GM18858 (cell line): ENCODE measurements around the gene PDZD8.
"Not testable (repeated sequence)": the region's sequence is repeated elsewhere in the genome, so short reads cannot be mapped to it uniquely, and the experiment has no call there.

Source experiments
- ATAC-seq: cut with Tn5 transposase; IDR thresholded peaks from one replicate; pipeline ENCODE4 v1.9.1; 2021; ENCODE audit not compliant: unreplicated experiment

The PDZD8 gene

DNA sequence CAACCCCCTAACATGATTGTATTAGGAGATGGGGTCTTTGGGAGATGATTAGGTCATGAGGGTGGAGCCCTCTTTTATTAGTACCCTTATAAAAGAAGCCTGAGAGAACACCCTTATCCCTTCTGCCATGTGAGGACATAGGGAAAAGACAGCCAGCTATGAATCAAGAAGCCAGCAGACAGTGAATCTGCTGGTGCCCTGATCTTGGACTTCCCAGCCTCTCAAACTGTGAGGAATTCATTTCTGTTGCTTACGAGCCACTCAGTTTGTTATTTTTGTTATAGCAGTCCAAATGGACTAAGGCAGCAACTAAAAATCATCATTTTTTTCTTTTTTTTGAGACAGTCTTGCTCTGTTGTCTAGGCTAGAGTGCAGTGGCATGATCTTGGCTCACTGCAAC, 74.6 kb downstream of the PDZD8 start:
- no peak for ATAC-seq

DNA sequence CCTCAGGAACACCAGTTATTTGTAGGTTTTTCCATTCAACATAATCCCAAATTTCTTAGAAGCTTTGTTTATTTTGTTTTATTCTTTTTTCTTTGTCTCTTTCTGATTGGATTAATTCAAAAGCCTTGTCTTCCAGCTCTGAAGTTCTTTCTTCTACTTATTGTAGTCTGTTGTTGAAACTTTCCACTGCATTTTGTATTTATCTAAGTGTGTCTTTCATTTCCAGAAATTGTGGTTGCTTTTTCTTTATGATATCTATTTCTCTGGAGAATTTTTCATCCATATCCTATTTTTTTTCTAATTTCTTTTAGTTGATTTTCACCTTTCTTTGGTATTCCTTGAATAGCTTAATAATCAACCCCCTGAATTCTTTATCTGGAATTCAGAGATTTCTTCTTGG, 75.8 kb downstream of the PDZD8 start:
- ATAC-seq, result no peak

DNA sequence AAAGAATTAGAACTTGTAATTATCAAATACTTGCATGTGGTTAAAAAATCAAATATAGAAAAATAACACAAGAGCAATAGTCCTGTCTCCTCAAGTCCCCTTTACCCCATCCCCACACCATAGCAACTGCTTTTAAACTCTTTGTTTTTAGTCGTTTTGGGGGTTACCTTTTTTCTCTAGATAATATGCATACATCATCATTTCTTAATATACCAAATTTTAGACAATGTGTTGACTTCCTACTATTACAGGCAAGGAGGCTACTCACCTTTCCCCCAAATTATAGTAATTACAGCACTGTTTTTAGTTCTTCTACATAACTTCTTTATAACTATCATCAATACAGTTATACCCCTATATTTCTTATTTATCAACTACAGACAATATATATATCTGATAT, 77.0 kb downstream of the PDZD8 start:
- ATAC-seq, result no peak

DNA sequence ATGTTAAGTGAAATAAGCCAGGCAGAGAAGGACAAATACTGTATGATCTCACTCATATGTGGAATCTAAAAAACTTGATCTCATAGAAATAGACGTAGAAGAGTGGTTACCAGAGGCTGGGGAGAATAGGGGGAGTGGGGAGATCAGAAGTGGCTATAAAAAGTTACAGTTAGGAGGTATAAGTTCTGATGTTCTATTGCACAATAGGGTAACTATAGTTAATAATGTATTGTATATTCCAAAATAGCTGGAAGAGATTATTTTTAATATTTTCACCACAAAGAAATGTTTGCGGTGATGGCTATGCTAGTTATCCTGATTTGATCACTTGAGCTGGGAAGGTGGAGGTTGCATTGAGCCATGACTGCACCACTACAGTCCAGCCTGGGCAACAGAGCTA, 80.5 kb downstream of the PDZD8 start:
- ATAC-seq, result no peak

DNA sequence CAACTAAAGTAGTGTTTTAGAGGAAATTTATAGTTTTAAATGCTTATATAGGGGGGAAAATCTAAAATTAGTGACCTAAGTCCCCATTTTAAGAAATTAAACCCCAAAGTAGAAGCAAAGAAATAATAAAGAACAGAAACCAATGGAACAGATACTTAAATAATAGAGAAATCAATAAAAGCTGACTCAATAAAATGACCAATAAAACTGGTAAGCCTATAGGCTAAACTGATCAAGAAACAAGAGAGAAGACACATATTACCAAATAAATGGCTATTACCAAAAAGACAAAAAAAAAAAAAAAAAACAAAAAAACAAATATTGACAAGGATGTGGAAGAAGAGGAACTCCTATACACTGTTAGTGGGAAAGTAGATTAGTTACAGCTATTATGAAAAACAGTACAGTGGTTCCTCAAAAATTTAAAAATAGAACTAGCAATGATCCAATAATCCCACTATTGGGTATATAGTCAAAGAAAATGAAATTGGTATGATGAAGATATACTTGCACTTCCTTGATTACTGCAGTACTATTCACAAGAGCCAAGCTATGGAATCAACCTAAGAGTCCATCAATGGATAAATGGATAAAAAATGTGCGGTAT, 81.1 kb downstream of the PDZD8 start:
- ATAC-seq, result no peak

DNA sequence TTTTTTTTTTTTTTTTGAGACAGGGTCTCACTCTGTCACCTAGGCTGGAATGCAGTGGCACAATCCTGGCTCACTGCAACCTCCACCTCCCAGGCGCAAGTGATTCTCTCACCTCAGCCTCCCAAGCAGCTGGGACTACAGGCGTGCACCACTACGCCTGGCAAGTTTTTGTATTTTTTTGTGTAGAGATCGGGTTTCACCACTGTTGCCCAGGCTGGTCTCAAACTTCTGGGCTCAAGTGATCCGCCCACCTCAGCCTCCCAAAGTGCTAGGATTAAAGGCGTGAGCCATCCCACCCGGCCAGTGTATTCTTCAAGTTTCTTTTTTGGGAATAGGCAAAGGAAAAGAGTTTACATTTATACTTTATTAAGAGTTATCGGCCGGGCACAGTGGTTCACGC, 84.4 kb downstream of the PDZD8 start:
- ATAC-seq, result not testable (repeated sequence)

DNA sequence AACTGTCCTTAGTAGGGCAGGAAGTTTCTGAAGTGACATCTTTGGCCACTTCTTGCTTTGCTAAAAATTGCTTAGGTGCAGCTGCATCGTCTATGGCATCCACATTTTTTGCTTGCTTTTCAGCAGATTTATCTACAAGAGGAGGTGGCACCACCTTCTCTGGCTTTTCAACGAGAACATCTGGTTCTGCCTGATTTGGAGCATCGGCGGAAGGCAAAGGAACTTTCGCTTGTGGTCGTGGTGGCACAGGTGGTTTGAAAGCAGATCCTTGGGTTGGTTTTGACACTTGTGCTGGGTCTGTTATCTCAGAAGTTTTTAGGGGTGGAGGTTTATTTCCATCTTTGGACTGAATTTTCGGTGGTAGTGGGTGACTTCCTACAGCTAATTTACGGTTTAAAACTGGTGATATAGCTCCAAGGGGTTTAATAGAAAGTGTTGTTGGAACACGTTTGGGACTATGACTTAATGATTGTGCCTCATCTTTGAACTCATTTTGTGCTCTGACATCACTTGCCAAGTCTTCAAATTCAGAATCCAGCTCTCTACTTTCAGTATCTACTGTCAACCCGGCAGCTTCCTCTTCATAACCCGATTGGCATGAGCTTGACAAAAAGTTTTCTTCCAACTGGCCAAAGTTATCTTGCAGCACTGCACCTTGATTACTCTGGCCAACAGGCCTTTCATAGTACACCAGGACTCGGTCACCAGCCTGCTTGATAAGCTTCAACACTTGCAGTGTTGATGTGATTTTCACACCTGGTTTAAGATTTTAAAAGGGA, 90.3 kb downstream of the PDZD8 start:
- ATAC-seq, result no peak

DNA sequence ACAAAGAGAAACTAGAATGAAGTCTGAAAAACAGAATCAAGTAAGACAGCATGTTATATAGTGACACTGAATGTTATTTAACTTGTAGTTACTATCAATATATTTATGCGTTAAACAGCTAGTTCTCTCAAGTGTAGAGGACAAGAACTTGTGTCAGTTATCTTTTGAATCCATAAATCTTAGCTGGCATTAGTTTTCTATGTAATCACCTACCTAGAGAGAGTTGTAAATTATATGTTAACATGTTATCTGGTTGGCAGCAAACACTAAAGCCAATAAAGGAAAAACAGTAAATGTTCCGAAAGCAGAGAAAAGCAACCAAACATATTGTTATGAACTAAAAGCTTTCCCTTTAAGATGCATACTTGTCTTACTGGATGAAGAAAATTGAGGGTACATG, 97.6 kb downstream of the PDZD8 start:
- no peak for ATAC-seq

DNA sequence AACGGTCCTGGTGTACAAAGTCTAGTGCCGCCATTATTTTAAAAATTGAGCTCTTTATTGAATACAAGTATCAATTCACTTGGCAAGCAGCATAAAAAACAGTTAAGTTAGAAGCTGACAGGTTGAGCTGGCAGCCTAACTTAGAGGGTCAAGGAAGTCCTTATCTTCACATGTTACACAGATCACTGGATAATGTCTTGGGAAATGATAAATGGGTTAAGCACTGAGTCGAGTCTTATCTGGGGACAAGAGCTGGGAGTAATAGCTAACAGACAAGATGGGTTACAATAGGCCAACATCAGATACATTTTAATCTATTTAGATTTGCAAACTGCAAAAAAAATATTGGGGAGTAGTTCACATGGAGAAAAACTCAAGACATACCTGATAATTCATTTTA, 100.1 kb downstream of the PDZD8 start:
- no peak for ATAC-seq

DNA sequence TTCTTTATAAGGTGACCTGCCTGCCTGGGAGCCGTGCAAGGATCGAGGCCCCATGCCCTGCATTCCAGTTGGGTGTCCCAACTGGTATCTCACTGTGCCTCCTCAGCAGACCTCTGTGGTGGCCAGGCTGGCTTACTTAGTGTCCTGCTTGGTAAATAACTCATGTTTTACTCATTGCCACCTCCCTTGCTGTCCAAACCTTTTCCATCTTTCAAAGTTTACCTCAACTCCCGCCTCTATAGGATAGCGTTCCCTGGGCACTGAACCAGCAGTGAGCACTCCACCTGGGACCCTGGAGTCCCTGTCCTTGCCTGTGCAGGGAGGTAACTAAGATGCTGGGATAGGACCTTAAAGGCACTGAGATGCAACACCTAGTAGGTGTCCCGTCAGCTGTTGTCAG, 100.7 kb downstream of the PDZD8 start:
- ATAC-seq, result no peak

DNA sequence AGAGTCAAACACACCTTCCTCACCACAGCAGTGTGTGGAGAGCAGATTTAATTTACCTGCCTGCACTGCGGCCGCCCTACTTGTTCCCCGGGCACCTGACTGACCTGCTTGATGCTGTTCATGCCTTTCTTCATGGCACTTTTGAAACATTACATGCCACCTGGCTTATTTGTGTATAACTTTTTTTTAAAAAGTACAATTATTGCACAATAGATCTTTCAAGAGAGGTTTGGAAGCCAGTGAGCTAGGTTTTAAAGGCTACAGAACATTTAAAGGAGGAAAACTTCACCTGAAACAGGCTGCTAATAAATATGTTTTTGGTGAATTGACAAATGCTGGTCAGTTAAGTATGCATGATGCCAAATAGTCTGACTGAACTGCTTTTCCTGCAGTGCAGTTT, 101.3 kb downstream of the PDZD8 start:
- no peak for ATAC-seq

DNA sequence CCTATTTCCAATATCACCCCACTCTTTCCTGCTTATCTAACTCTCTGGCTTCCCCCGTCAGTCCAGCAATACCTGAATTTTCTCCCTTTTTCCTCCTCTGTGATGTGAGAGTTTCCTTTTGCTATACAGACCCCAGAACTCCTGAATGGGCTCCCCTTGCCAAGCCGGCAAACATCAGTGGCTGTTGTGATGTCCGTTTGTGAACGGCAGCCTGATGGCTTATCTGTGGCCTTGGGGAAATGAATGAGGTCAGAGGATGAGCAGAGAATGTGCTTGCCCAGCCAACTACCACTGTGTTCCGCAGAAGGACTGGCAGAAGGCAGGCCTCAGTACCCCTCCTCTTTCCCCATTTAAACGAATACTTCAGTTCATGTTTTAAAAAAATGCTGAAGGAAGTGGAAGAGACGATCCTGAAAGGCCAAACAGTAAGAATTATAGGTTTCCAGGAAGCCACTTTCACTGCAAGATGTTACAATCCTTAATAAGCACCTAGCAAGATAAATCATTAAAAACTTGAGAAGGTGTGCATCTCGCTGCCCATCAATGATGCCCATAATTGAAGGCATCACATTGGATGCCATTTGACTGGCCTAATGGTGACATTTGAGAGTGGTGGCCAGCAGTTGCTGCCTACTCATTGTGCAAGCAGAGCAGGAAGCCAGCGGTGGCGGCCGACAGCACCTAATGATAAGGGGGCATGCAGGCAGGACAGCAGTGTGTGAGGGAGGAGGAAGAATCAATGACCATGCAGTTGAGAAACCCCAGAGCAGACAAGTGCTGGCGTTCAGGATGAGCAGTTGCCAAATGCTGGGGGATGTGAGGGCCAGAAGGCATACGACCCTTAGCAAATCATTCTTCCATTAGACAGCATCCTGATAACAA, 102.8 kb downstream of the PDZD8 start:
- no peak for ATAC-seq

DNA sequence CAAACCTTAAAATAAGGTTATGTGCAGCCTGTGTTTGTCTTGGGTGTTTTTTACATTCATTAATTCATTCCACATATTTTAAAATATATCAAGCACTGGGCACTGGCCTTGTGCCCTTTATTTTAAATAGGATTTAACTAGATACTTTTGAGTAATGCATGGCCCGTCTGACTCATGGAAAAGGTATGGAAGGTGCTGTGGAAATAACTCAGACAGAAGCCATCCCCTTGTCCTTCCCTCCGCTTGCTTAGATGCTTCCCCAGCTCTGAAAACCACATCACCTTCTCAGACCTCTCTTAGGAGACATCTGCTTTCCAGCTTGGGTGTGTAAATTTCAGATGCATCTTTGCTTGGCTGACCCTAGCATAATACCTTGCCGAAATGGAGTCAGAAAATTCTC, 103.8 kb downstream of the PDZD8 start:
- no peak for ATAC-seq

DNA sequence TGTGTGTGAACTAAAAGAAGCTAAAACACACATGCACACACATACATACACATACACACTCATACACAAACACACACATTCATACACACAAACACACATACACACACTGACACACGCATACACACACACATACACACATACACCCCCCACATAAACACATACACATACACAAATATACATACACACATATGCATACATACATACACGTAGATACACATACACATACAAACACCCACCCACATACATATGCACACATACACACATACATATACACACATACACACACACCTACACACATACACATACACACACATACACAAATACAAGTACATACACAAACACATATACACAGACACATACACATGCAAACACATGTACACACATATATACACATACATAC, 106.3 kb downstream of the PDZD8 start:
- no peak for ATAC-seq

DNA sequence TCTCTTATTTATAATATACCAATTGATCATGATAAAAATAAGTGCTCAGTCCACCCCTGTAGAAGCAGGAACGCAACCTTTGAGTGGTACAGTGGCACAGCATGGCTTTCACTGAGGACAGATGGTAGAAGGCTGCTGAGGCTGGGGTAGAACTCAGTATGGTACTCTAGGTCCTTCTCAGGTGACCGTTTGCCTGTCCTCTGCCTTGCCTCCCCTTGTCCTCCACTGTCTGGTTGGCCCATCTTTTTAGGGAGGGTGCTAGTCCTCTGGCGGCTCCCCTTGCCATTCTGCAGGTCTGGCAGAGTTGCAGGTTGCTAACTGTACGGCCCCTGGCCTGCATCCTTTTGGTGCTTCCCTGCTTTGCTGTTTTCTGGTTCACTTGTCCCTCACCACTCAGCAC, 107.0 kb downstream of the PDZD8 start:
- ATAC-seq, result no peak

DNA sequence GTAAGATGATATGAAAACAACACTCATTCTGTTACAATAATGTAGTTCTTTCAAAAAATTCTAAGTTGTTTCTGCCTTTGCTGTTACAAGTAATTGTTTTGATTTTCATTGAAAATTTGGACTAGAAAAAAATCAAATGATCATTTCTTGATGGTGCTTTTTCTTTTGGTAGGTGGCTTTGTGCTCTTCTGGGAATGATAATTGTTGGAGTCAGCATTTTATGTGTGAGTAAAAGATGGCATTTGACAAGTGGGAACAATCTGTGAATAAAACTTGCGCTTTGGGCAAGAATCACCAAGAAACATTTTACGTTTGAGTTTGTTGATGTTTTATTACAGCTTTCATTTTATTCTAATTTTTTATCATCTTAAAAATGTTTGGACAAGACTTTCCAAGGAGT, 108.4 kb downstream of the PDZD8 start:
- ATAC-seq, result no peak

DNA sequence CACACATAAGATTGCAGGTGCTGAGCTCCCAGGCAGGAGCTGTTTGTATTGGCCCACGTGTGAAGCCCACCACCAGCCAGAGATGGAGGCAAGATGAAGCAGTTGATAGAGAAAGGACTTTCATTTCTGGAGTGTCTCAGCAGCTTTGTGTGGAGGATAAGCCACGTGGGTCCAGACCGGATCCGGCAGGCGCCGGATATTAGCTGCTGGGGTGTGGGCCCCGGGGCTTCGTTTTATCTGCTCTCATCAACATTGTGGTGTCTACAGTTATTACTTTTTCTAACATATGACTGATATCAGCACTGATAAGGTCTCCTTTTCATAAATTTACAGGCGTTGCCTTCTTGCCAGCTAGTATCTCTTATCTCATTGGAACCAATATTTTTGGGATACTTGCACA, 108.8 kb downstream of the PDZD8 start:
- ATAC-seq, result no peak

DNA sequence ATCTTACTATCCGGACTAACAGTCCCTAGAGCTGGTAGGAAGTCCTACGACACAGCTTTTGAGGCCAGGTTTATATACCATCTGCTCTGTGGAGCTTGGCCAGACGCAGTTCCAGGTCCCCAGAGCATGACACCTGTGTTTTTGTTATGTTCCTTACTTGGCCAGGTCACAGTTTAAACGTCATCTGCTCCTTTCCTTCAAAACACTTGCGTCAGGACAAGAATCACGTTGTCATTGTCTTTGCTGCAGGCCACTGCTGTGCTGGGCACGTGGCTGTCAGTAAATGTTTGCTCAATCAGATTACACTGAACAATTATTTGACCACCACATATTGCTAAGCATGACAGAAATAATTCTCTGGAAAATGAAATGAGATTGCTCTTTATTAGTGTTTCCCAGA, 110.5 kb downstream of the PDZD8 start:
- no peak for ATAC-seq

DNA sequence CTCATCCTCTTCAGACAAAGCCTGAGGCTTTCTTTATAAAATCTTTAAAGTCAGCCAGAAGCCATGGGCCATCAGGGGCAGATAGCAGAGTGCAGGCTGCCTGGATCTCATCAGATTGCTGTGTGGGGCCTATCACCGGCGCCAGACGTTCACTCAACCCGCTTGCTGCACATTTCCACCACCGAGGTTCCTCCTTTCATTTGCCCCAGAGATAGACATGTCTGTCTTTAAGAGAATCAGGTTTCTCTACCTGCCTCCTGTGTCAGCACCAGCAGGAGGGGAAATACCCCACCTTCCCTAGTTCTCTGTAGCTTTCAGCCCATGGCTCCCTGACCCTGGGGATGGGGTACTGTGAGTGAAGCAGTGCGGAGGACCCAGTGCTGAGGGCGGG, 112.3 kb downstream of the PDZD8 start:
- no peak for ATAC-seq

DNA sequence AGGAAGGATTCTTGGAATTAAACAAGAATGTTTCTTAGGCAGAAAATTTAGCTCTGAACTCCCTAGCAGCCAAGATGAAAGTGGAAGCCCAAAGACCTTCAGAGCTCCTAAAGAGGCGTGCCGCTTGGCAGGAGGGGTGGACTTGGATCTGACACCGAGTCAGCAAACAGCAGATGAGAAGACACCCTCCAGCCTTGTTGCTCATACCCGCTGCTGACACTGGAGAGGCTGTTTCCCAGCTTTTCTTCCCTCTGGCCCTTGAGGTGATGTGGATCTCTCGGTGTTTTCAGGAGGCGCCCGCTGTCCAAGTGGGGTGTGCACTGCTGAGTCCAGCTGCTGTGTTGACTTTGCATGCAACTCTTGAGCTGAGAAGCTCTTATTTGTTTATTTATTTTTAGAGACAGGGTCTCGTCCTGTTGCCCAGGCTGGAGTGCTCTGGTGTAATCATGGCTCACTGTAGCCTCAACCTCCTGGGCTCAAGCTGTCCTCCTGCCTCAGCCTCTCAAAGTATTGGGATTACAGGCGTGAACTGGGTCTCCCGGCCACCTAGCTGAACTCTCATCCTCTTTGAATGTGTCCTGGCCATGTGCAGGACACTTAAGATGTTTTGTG, 112.8 kb downstream of the PDZD8 start:
- ATAC-seq, result no peak

DNA sequence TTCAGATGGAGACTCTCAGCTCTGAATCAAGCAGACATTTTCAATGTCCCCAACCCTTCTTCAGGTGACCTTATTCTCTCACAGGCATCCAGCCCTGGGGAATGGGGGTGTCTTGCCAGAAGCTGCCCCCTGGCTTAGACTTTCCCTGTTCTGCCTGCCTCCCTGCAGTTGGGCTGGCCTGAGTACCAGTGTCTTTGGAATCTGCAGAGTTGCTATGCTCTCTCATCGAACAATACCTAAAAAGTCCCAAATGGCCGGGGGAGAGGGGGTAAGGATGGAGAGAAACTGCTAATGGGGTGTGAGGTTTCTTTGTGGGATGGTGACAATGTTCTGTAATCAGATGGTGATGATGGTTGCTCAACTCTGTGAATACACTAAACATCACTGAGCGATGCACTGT, 113.7 kb downstream of the PDZD8 start:
- no peak for ATAC-seq

DNA sequence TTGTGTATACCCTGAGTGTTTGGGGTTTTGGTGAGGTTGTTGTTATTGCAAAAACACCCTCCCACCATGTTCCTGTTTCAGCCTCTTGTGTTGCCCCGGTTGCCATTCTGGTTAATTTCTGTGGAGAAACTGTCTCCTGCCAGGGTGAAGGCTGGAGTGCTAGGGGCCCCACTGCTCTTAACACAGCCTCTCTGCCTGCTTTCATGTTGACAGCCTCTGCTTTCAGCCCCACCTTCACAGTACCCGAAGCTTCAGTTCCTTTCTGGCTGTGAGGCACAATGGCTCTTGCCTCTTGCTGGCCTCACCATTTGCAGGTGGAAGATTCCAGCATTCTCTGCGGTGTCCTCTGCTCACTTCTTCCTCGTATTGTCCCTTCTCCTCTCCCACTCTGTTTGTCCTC, 115.2 kb downstream of the PDZD8 start:
- no peak for ATAC-seq
